Upper lobe of left lung (tissue), 4 donors: ENCODE data around the gene GTF2A2.

Source experiments
- POLR2A ChIP-seq, 4 donors: fragments of 450-650 bp; IDR thresholded peaks; one replicate each; pipeline ENCODE4 v1.5.1; 2016 to 2017; ENCODE audit warnings: antibody characterized with exemption in 4 of 4, mild to moderate bottlenecking in 2 of 4
- POLR2AphosphoS5 ChIP-seq, 2 donors: sonication (generic); formaldehyde crosslinking; IDR thresholded peaks; one replicate each; pipeline ENCODE4 v1.5.1; 2017; ENCODE audit warnings: antibody characterized with exemption in 2 of 2
- TF ChIP-seq, protein P1 (sequence below), 6 experiments: fragments of 450-650 bp in 4 of 6; fragments of 200-600 bp in 2 of 6; sonication (generic) in 2 of 6; IDR thresholded peaks; one replicate each; pipeline ENCODE4 v1.5.1; 2016 to 2019; ENCODE audit warnings: antibody characterized with exemption in 6 of 6

DNA sequence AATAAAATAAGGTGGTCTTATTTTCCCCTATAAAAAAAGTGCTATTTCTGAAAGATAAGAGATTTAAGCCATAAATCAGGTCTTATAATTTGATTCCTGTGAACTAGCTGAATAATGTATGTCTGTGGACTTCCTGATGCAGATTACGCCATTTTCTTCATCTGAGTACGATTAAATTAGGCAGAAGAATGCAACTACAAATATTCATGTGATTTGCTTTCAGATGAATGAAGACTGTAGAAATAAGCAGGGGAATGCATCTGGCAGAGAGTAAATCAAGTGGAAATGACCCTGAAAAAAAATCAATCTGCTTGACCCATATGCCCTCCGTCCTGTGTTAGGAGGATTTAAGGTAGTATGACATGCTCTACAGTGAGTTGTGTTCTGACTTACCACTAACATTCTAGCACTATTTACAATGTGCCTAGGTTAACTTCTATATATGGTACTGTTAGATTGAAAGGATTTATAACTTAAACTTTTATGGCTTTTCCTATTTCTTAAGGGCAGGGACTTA, 17.1 kb upstream of the GTF2A2 start:
- TF ChIP-seq, protein P1, sequence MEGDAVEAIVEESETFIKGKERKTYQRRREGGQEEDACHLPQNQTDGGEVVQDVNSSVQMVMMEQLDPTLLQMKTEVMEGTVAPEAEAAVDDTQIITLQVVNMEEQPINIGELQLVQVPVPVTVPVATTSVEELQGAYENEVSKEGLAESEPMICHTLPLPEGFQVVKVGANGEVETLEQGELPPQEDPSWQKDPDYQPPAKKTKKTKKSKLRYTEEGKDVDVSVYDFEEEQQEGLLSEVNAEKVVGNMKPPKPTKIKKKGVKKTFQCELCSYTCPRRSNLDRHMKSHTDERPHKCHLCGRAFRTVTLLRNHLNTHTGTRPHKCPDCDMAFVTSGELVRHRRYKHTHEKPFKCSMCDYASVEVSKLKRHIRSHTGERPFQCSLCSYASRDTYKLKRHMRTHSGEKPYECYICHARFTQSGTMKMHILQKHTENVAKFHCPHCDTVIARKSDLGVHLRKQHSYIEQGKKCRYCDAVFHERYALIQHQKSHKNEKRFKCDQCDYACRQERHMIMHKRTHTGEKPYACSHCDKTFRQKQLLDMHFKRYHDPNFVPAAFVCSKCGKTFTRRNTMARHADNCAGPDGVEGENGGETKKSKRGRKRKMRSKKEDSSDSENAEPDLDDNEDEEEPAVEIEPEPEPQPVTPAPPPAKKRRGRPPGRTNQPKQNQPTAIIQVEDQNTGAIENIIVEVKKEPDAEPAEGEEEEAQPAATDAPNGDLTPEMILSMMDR (IDR thresholded peaks at IDR 0.05): no peak
- TF ChIP-seq POLR2AphosphoS5 (IDR thresholded peaks at IDR 0.05) (no peak), POLR2A (IDR thresholded peaks at IDR 0.05) (no peak)
